HG03558 (cell line): ENCODE results near the gene SPDYC.
"Not testable (repeated sequence)": the region's sequence is repeated elsewhere in the genome, so short reads cannot be mapped to it uniquely, and the experiment has no call there.

Source experiments
- ATAC-seq: cut with Tn5 transposase; IDR thresholded peaks from one replicate; pipeline ENCODE4 v1.9.1; 2021; ENCODE audit warnings: moderate number of reproducible peaks; ENCODE audit not compliant: unreplicated experiment; ENCODE audit errors: extremely low read depth

The SPDYC gene

GRCh38 chr11:65165410-65166317, 4.4 kb upstream of the SPDYC start:
- no peak for ATAC-seq

- ATAC-seq = no peak
Measured at GRCh38 chr11:65166893-65167292, 3.1 kb upstream of the SPDYC start.

- no peak for ATAC-seq
Measured at GRCh38 chr11:65167656-65168055, 2.4 kb upstream of the SPDYC start.

DNA sequence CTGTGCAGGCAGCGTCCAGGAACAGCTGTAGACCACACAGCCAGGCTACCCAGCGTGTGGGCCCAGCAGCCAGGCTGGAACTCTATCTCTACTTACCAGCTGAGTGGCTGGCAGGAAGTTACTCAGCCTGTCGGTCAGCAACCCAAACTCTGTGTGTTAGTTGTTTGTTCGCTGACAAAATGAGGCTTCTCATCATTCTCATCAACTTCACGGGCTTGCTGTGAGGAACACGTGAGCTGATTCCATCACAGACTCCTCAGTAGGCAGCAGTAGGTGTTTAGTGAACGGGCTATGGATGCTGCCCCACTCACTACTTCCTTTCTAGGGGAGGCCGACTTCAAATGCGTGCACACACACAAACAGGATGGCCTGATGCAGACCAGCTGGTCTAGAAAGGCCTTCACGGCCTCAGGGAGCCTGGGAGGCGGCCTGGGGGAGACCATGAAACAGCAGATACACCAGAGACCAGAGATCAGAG, 830 bp upstream of the SPDYC start:
- no peak for ATAC-seq

- ATAC-seq = no peak
Measured at GRCh38 chr11:65172600-65172999, 2.6 kb downstream of the SPDYC start.

DNA sequence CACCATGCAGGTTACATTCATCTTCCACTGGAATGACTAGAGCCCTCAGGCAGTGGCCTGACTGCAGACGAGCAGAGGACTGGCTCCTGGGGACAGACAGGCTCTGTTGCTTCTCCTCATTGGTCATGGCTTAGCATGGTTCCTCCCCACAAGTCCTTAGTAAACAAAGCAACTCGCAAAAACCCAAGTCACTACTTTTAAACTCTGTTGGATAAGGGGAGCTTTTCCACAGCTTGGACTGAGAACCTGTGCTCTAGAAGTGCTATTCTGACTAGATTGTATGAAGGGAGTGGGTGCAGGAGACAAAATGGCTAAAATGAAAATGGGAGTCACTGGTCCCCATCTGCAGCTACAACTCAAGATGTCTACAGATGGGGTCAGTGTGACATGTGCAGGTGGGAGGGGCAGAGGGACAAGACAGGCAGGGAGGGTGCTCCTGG, 4.6 kb downstream of the SPDYC start:
- not testable (repeated sequence) for ATAC-seq

- ATAC-seq = no peak
Measured at GRCh38 chr11:65180877-65181568, 11.0 kb downstream of the SPDYC start.

DNA sequence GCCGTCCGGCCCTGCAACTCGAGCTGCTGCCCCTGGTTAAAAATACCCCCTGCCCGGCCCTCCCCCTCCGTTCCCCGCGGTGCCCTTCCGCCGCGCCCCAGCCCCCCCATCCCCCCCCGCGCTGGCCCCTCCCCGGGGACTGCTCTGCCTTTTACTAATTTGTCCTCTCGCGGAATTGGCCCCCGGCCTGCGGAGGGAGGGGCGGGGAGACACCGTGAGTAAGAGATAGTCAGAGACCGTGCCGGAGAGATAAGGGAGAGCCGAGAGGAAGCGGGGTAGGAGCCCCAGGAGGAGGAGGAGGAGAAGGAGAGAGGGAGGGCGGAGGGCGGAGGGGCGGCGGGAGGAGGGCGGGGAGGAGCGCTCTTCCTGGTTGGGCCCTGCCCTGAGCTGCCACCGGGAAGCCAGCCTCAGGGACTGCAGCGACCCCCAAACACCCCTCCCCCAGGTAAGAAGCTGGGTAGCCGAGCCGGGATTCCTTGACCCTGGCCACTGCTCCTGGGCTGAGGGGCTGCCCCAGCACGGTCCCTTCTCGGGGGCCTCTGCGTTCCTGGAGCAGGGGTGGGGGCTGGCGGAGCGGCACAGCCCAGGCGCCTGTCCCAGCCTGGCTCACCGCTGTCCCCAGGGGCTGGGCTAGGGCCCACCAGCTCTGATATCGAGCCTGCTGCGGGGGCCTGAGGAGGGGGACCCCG, 11.7 kb downstream of the SPDYC start, which contains the start of gene CAPN1:
TSS of gene CAPN1 (plus strand) at position 360 of the 689 bp plus-strand sequence. CDS start 774 bp downstream, outside the sequence.
- ATAC-seq = no peak

DNA sequence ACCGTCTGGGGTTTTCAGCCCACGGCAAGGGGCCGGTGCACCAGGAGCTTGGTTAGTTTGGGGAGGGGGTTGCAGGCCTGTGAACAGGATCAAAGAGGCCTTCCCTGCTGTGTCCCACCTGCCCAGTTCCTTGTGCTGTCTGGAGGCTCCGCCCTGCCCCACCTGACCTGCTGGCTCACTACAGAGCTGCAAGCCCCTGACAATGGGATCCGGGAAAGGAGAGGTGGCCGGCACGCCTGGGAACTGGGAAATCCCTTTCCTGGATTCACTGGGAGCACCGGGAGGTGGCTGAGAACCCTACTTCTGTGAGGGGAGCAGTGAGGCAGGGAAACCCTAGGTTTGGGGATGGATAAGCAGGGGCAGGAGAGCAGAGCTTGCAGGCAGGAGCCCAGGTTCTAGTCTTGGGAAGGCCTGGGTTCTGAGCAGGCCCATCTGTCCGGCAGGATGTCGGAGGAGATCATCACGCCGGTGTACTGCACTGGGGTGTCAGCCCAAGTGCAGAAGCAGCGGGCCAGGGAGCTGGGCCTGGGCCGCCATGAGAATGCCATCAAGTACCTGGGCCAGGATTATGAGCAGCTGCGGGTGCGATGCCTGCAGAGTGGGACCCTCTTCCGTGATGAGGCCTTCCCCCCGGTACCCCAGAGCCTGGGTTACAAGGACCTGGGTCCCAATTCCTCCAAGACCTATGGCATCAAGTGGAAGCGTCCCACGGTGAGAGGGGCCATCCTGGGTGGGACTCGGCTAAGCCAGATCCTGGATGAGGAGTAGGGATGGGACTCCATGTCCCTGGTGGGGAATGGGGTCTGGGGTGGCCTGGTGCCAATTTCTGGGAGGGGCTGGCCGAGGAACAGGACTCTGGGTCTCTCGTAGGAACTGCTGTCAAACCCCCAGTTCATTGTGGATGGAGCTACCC, 12.5 kb downstream of the SPDYC start:
- ATAC-seq = no peak

DNA sequence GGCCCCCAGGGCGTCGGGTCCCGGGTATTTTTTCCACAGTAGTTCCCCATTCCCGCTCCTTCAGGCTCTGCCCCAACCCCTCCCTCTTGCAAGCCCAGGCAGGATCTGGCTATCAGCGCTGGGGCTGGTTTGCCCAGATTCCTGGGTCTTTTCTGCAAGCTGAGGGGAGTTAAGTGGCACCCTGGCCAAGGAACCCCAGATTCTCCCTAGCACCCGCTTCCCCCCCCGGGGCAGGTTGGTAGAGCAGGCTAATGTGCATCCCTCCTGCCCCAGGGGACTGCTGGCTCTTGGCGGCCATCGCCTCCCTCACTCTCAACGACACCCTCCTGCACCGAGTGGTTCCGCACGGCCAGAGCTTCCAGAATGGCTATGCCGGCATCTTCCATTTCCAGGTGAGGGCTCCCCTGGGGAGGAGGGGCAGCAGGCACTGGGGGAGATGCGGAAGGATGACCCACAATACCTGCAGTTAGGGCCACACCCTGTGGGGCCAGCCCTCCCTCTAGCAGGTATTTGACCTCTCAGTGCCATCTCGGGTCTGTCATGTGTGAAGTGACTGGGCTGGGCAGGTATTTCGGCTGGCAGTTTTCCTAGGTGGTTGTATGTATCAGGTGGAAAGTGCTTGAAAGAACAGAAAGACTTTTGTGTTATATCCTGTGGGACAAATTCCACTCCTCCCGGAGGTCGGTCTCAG, 13.3 kb downstream of the SPDYC start:
- ATAC-seq = no peak

- no peak for ATAC-seq
Measured at GRCh38 chr11:65184146-65184545, 14.1 kb downstream of the SPDYC start.

DNA sequence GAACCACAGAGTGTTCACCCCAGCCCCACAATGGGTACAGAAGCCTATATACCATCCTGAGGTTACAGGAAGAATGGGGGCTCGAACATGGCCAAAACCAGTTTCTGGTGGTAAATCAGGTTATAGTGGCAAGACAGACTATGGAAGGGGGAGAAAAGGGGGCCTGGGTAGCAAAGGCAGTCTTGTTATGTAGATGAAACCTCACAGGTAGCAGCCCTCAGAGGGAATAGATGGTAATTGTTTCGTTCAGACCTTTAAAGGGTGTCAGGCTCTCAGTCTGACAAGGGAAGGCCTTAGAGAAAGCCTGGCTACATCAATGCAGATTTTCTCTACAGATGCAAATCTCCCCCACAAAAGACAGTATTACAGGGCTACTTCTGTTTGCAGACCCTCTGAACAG, 15.1 kb downstream of the SPDYC start:
- no peak for ATAC-seq

DNA sequence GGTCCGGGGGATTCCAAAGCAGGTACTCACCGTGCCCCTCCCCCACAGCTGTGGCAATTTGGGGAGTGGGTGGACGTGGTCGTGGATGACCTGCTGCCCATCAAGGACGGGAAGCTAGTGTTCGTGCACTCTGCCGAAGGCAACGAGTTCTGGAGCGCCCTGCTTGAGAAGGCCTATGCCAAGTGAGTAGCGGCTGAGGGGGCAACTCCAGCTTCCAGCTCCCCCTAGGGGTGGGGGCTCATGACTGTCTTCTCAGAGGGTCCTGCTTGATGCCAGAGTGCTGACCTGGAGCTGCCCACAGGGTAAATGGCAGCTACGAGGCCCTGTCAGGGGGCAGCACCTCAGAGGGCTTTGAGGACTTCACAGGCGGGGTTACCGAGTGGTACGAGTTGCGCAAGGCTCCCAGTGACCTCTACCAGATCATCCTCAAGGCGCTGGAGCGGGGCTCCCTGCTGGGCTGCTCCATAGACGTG, 15.9 kb downstream of the SPDYC start:
- ATAC-seq = no peak

- no peak for ATAC-seq
Measured at GRCh38 chr11:65186701-65187100, 16.7 kb downstream of the SPDYC start.

DNA sequence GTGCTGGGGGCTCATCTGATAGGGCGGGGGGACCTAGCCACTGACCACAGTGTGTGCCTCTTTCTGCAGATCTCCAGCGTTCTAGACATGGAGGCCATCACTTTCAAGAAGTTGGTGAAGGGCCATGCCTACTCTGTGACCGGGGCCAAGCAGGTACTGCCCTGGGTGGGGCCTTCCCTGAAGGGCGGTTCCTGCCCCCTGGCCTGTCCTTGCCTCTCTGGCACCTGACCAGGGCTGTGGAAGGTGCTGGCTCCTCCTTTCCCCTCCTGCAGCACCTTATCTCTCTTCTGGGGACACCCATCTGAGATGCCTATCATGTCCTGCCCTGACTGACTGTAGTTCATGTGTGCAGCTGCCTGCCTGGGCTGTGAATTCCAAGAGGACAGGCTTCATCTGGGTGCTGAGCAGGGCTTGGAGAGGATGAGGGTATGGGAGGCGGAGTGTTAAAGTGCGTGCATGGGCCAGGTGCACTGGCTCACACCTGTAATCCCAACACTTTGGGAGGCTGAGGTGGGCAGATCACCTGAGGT, 17.2 kb downstream of the SPDYC start:
- no peak for ATAC-seq

DNA sequence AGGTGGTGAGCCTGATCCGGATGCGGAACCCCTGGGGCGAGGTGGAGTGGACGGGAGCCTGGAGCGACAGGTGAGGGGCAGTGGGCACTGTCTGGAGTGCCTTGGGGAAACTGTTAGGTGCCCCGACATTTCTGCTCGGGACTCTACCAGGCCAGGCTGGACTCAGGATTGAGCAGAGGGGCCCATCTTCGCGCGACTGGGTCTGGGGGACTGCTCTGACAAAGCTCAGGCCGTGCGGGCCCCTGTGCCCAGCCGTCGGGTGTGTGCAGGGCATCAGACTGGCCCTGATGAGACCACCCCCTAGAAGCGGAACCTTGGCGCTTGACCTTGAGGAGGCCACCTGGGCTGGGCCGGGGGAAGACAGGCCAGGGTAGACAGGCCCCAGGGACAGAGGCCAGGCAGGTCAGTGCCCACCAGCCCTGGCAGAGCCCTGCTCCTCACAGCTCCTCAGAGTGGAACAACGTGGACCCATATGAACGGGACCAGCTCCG, 18.0 kb downstream of the SPDYC start:
- no peak for ATAC-seq

GRCh38 chr11:65188486-65188885, 18.5 kb downstream of the SPDYC start:
- no peak for ATAC-seq

DNA sequence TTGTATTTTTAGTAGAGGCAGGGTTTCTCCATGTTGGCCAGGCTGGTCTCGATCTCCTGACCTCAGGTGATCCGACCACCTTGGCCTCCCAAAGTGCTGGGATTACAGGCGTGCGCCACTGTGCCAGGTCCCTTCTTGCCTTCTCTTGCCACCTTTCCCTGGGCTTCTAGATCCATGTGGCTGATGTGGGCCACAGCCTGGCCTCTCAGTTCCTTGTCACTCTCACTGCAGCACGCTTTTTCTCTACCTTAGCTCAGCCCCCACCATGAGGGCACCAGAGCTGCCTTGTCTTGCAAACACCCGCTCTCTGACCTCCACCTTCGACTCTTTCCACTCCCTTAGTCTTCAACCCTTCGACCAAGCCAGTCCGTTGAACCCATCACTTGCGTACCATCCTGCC, 19.2 kb downstream of the SPDYC start:
- no peak for ATAC-seq

GRCh38 chr11:65194564-65194963, 24.5 kb downstream of the SPDYC start:
- no peak for ATAC-seq
